T-helper 1 cell treated with Interleukin-12 subunit alpha and Interleukin-12 subunit beta and Interleukin-4 antibody, amounts not matched to agents 30 μg/mL and 1 μg/mL, for 36 hours (primary cell): ENCODE measurements around the gene TRIP6.
"Not testable (repeated sequence)": the region's sequence is repeated elsewhere in the genome, so short reads cannot be mapped to it uniquely, and the experiment has no call there.

Source experiments
- H3K27ac Mint-ChIP-seq: one replicate; pipeline ENCODE4 v1.8.0; 2021; ENCODE audit warnings: mild to moderate bottlenecking, mixed read lengths
- H3K27me3 Mint-ChIP-seq: one replicate; pipeline ENCODE4 v1.8.0; 2021; ENCODE audit warnings: low read depth, mixed read lengths
- H3K36me3 Mint-ChIP-seq: one replicate; pipeline ENCODE4 v1.8.0; 2021; ENCODE audit warnings: low read depth, mixed read lengths
- H3K4me1 Mint-ChIP-seq: one replicate; pipeline ENCODE4 v1.8.0; 2021; ENCODE audit warnings: low read depth, mixed read lengths
- H3K4me3 Mint-ChIP-seq: one replicate; pipeline ENCODE4 v1.8.0; 2021; ENCODE audit warnings: mild to moderate bottlenecking, moderate library complexity, mixed read lengths
- H3K9me3 Mint-ChIP-seq: one replicate; pipeline ENCODE4 v1.8.0; 2021; ENCODE audit warnings: mixed read lengths

Gene TRIP6

DNA sequence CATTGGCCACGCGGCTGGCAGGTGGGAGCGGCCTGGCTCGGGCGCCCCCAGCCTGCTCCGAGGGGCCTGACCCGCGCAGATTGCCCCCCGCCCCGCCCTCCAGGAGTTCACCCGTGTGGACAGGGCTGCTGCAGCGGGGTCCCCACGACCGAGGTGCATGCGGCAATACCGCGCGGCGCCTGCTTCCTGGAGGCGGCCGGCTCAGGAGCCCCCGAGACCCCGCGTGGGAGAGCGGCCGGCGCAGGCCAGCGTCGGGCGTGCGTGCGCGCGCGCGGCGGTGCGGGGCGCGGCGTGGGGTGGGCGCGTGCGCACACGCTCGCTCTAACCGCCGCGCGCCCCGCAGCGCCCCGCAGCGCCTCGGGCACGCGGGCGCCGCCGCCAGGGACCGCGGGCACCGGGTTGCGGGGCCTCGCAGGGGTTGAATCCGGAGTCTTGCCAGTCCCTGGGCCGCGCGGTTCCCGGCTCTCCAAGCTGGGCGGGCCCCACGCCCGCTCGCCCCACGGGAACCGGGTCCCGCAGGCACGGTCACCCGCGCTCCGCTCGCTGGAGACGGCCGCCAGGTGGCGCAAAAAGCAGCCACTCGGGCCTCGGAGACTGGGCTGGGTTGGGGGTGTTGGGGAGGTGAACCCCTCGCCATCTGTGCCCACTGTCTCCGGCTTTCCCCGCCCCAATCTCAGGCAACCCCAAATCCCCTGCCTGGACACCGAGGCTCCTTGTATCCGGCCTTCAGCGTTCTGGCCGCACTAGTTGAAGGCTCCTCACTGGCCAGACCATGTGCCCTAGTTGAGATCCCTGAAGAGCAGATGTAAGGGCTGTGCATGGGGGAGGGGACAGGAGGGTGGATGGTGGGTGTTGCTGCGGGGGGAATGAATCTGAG lies 29.8 kb downstream of the TRIP6 start:
- Mint-ChIP-seq H3K27ac (peak overlapping the region; percentile 63), H3K4me3 (peak overlapping the region; percentile 54), H3K4me1 (peaks cover 9% of the 10 kb centered on the region), H3K36me3 (no peaks in the 10 kb centered on the region), H3K27me3 (peaks cover 53% of the 10 kb centered on the region), H3K9me3 (no peaks in the 10 kb centered on the region)

DNA sequence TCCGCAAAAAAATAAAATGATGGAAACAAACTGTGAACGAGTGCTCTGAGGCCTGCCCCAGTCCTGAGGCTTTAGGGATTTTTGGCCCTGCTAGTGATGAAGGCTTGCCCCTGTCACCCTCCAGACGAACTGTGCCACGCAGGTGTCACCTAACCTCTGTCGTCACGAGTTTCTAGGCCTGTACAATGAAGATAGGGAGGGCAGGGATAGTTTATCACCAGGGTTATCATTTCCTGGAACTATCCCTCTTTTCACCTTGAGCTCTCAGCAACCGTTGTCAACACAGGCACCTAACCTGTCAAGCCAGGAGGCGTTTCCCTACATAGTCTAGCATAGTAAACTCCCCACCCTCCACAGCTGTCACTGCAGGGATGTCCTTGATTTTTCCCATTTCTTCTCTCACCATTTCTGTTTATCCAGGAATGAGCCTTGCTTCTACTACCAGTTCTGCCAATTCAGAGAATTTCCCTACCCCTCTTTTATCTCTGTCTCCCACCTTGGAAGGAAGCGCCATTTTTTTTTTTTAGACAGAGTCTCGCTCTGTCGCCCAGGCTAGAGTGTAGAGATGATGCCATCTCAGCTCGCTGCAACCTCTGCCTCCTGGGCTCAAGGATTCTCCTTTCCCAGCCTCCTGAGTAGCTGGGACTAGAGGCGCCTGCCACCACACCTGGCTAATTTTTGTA lies 30.7 kb downstream of the TRIP6 start:
- no peaks in the 10 kb centered on the region for H3K9me3 Mint-ChIP-seq
- H3K4me1 Mint-ChIP-seq: peaks cover 9% of the 10 kb centered on the region
- peak overlapping the region; percentile 36 for H3K4me3 Mint-ChIP-seq
- H3K36me3 Mint-ChIP-seq: no peaks in the 10 kb centered on the region
- H3K27ac Mint-ChIP-seq: no peak overlapping the region
- peaks cover 44% of the 10 kb centered on the region for H3K27me3 Mint-ChIP-seq

DNA sequence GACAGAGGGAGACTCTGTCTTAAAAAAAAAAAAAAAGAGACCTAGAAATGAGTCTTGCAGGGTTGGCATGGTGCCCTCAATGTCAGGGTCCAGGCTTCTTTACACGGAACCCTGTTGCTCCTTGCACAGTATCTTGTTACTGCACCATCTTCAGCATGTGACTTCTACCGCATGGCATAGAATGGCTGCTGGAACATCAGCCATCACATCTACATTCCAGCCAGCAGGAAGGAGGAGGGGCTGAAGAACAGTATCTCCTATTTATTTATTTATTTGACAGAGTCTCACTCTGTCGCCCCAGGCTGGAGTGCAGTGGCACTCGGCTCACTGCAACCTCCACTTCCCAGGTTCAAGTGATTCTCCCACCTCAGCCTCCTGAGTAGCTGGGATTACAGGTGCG lies 32.2 kb downstream of the TRIP6 start:
- no peak overlapping the region for H3K27ac Mint-ChIP-seq
- H3K4me3 Mint-ChIP-seq: no peak overlapping the region
- H3K36me3 Mint-ChIP-seq: no peaks in the 10 kb centered on the region
- no peaks in the 10 kb centered on the region for H3K9me3 Mint-ChIP-seq
- H3K4me1 Mint-ChIP-seq: peaks cover 9% of the 10 kb centered on the region
- peaks cover 32% of the 10 kb centered on the region for H3K27me3 Mint-ChIP-seq

DNA sequence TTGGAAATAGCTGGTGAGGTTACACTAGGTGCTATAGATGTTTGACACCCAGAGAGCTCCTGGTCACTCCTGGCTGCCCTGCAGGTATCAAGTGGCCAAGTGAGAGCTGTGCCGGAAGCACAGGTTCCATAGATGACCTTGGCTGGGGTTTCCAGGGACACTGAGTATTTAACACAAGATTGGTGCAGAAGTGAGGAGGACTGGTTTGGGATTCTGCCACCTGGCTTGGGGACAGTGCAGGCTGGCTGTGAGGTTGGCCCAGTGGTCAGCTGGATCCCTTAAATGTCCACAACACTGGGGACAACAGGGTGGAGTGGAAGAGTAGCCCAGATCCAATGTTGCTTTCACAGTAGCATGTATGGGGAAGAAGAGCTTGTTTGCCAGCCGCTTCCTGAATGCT lies 33.8 kb downstream of the TRIP6 start:
- H3K36me3 Mint-ChIP-seq: no peaks in the 10 kb centered on the region
- no peak overlapping the region for H3K4me3 Mint-ChIP-seq
- H3K9me3 Mint-ChIP-seq: no peaks in the 10 kb centered on the region
- H3K27me3 Mint-ChIP-seq: peaks cover 29% of the 10 kb centered on the region
- peaks cover 7% of the 10 kb centered on the region for H3K4me1 Mint-ChIP-seq
- no peak overlapping the region for H3K27ac Mint-ChIP-seq

DNA sequence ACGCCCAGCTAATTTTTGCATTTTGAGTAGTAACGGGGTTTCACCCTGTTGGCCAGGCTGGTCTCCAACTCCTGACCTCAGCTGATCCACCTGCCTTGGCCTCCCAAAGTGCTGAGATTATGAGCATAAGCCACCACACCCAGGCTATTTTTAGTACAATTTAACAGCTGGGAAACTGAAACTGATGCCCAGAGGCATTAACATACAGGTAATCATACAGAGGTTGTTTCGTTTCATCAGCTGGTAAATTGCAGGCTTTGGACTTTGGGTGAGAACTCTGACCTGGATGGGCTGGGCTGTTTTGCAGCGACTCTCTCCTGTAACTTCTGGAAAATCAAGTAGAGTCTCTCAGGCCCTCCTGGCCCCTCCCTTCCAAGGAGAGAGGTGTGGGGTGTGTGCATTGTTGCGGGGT lies 34.7 kb downstream of the TRIP6 start:
- no peaks in the 10 kb centered on the region for H3K9me3 Mint-ChIP-seq
- no peak overlapping the region for H3K27ac Mint-ChIP-seq
- H3K4me1 Mint-ChIP-seq: peaks cover 3% of the 10 kb centered on the region

DNA sequence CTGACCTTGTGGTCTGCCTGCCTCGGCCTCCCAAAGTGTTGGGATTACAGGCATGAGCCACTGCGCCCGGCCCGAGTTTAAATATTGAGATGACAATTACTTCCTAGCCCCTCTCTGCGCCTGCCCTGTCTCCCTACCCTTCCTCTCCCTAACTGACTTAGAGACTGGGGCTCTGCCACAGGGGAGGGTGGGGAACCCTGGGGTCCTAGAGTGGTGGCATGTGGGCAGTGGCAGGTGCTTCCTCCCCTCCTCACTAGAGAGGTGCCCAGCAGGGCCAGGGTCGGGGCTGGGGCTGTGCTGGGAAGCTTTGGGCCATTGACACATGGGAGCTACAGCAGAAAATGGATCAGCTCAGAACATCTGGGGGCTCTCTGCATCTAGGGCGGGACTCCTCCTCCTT lies 35.5 kb downstream of the TRIP6 start:
- no peaks in the 10 kb centered on the region for H3K36me3 Mint-ChIP-seq
- no peaks in the 10 kb centered on the region for H3K9me3 Mint-ChIP-seq
- no peak overlapping the region for H3K4me3 Mint-ChIP-seq
- peaks cover 3% of the 10 kb centered on the region for H3K4me1 Mint-ChIP-seq
- H3K27me3 Mint-ChIP-seq: peaks cover 18% of the 10 kb centered on the region
- H3K27ac Mint-ChIP-seq: no peak overlapping the region

More for the DNA sequence above, 34.7 kb downstream of the TRIP6 start:
- Mint-ChIP-seq H3K4me3 (no peak overlapping the region), H3K27me3 (peaks cover 24% of the 10 kb centered on the region), H3K36me3 (no peaks in the 10 kb centered on the region)

DNA sequence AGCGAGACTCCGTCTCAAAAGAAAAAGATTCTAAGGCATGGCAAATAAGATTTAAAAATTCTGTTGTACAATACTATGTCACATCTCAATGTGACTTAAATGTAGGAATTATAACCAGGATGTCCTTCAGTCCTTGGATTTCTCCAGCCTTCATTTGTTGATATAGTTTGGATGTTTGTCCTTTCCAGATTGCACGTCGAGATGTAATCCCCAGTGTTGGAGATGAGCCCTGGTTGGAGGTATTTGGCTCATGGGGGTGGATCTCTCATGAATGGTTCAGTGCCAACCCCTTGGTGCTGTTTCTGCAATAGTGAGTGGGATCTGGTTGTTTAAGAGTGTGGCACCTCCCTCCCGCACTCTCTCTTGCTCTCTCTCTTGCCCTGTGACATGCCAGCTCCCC lies 41.3 kb downstream of the TRIP6 start:
- Mint-ChIP-seq H3K9me3 (no peaks in the 10 kb centered on the region), H3K27me3 (peaks cover 8% of the 10 kb centered on the region), H3K36me3 (no peaks in the 10 kb centered on the region), H3K4me3 (no peak overlapping the region), H3K4me1 (no peaks in the 10 kb centered on the region), H3K27ac (no peak overlapping the region)

DNA sequence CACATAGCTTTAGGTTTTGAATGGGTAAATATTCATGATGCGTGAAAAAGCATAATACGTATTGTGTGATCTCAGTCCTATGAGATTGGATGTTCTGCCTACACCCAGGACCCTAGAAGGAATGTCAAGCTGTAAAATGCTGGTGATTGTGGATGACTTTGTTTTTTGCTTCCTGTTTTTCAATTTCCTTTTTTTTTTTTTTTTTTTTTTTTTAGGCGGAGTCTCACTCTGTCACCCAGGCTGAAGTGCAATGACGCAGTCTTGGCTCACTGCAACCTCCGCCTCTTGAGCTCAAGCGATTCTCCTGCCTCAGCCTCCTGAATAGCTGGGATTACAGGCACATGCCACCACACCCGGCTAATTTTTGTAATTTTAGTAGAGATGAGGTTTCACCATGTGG lies 43.3 kb downstream of the TRIP6 start:
- not testable (repeated sequence) for H3K4me1 Mint-ChIP-seq, H3K36me3 Mint-ChIP-seq, H3K9me3 Mint-ChIP-seq, H3K27me3 Mint-ChIP-seq, H3K4me3 Mint-ChIP-seq, H3K27ac Mint-ChIP-seq

DNA sequence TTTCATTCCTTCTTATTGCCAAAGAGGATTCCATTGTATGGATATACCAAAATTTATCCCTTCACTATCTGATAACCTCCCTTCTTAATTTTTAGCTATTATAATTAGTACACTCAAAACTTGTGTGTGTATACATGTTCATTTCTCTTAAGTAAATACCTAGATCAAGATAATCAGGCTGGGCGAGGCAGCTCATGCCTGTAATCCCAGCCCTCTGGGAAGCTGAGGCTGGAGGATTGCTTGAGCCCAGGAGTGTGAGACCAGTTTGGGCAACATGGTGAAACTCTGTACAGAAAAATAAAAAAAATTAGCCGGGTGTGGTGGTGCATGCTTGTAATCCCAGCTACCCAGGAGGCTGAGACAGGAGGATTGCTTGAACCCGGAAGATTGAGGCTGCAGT lies 44.3 kb downstream of the TRIP6 start:
- Mint-ChIP-seq H3K27me3 (peaks cover 8% of the 10 kb centered on the region), H3K4me3 (no peak overlapping the region), H3K4me1 (no peaks in the 10 kb centered on the region), H3K27ac (no peak overlapping the region), H3K9me3 (no peaks in the 10 kb centered on the region), H3K36me3 (no peaks in the 10 kb centered on the region)

DNA sequence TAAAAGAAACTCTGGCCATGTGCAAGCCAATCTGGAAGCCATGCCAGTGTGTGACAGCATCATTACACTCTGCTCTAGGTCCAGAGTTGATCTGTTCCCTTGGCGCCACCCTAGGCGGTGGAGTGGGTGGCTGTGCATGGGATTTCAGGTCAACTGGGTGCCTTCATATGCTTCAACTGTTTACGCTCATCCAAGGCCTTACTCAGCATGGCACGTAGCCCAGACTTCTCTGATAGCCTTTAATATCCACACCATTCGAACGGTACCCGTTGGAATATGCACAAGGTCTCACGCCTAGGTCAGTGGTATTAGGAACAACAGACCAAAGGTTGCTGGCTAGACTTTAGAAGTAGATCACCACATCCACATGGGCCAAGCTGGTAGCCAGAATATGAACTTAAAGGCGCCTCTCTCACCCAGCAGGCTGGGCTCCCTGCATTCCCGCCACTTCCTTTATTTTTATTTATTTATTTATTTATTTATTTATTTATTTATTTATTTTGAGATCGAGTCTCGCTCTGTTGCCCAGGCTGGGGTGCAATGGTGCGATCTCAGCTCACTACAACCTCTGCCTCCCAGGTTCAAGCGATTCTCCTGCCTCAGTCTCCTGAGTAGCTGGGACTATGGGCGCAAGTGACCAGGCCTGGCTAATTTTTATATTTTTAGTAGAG lies 47.2 kb downstream of the TRIP6 start:
- Mint-ChIP-seq H3K9me3 (no peaks in the 10 kb centered on the region), H3K36me3 (no peaks in the 10 kb centered on the region), H3K4me1 (no peaks in the 10 kb centered on the region), H3K4me3 (no peak overlapping the region), H3K27me3 (peaks cover 8% of the 10 kb centered on the region), H3K27ac (no peak overlapping the region)

DNA sequence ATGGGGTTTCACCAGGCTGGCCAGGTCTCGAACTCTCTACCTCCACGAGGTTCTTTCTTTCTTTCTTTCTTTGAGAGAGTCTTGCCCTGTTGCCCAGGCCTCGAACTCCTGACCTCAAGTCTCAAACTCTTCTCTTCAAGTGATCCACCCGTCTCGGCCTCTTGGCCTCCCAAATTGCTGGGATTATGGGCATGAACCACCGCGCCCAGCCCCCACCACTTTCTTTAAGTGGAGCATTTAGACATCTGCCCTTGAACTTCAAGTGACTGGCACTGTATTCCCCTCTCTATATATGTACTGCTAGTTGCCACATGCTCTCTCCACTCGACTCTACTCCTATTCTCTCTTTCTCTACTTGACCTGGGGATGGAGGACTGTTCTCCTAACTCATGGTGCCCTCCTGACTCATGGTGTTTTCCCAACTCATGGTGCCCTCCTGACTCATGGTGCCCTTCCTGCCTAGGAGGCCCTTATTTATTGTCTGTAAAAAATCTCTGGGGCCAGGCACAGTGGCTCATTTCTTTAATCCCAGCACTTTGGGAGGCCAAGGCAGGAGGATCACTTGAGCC lies 47.8 kb downstream of the TRIP6 start:
- H3K4me1 Mint-ChIP-seq: no peaks in the 10 kb centered on the region
- H3K4me3 Mint-ChIP-seq: no peak overlapping the region
- no peak overlapping the region for H3K27ac Mint-ChIP-seq

DNA sequence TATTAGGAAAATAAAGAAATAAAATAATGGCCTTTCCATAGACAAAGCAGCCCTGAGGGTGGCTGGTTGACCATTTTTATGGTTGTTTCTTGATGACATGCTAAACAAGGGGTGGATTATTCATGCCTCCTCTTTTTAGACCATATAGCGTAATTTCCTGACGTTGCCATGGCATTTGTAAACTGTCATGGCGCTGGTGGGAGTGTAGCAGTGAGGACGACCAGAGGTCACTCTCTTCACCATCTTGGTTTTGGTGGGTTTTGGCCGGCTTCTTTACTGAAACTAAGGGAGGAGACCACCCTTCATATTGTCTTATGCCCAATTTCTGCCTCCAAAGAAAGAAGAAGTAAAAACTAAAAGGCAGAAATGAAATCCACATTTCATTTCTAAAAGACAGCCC lies 52.1 kb downstream of the TRIP6 start:
- H3K9me3 Mint-ChIP-seq, H3K36me3 Mint-ChIP-seq: not testable (repeated sequence)

More for the DNA sequence above, 47.8 kb downstream of the TRIP6 start:
- H3K27me3 Mint-ChIP-seq: peaks cover 12% of the 10 kb centered on the region
- H3K9me3 Mint-ChIP-seq: no peaks in the 10 kb centered on the region
- no peaks in the 10 kb centered on the region for H3K36me3 Mint-ChIP-seq

DNA sequence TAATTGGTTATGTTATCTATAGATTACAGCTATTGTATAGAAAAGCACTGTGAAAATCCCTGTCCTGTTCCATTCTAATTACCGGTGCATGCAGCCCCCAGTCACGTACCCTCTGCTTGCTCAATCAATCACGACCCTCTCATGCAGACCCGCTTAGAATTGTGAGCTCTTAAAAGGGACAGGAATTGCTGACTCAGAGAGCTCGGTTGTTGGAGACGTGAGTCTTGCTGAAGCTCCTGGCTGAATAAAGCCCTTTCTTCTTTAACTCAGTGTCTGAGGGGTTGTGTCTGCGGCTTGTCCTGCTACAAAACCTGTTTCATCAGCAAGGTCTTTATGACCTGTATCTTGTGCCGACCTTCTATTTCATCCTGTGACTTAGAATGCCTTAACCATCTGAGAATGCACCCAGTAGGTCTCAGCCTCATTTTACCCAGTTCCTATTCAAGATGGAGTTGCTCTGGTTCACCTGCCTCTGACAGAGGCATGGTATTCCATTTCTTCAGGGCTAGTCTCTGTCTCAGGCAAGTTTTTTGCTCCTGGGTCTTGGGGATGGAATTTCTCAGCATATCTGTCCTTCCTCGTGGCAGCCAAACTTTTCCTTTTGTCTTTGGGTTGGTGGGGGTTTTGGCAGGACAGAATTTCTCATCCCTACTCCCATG lies 52.7 kb downstream of the TRIP6 start:
- H3K27me3 Mint-ChIP-seq: peaks cover 22% of the 10 kb centered on the region
- H3K4me1 Mint-ChIP-seq, H3K27ac Mint-ChIP-seq, H3K9me3 Mint-ChIP-seq, H3K4me3 Mint-ChIP-seq, H3K36me3 Mint-ChIP-seq: not testable (repeated sequence)

More for the DNA sequence above, 52.1 kb downstream of the TRIP6 start:
- H3K27me3 Mint-ChIP-seq: peaks cover 22% of the 10 kb centered on the region
- not testable (repeated sequence) for H3K4me1 Mint-ChIP-seq, H3K4me3 Mint-ChIP-seq, H3K27ac Mint-ChIP-seq

DNA sequence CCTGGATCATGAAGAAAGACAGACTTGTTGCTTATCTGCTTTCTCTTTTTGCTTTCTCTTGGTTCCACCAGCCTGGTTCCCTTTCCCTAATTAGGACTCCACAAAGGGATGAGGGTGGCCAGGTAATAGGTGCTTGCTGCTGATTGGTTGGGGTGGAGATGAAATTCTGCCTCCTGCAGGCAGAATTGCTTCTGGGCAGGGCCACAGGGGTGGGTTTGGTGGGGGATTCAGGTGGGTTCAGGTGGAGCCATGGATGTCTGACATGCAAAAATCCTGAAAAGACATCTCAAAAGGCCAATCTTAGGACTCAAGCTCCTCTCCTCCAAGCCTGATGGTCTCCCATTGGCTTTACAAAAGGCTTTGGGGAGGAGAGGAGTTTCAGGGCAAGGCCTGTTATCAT lies 53.9 kb downstream of the TRIP6 start:
- Mint-ChIP-seq H3K27ac (no peak overlapping the region), H3K4me1 (no peaks in the 10 kb centered on the region), H3K9me3 (no peaks in the 10 kb centered on the region), H3K4me3 (no peak overlapping the region), H3K36me3 (no peaks in the 10 kb centered on the region), H3K27me3 (peaks cover 22% of the 10 kb centered on the region)
